ENCODE results near the gene PTGIR. TPM values are rescaled to one million over a fixed set of nuclear protein-coding genes. Genes with fewer than 3 reads are reported as not detected.

Gene PTGIR
- total RNA-seq, 1 experiment from 2014 or later: not detected

DNA sequence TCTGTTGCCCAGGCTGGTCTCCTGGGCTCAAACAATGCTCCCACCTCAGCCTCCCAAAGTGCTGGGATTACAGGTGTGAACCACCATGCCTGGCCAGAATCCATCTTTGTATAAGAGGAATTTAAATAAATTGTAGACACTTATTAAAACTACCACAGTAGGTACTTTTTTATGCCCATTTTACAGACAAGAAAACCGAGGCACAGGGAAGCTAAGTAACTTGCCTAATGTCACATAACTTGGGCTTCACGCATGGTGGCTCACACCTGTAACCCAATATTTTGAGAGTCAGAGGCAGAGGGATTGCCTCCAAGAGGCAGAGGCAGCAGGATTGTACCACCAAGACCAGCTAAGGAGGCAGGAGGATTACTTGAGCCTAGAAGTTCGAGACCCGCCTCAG lies 46.4 kb downstream of the PTGIR start:
- in situ Hi-C loops (cut with HindIII; ENCODE audit: low pct_unique_long_range_greater_than_20kb, low sequenced_read_pairs): no loop called here
- no peak for DNase-seq (ENCODE audit: low read depth)

DNA sequence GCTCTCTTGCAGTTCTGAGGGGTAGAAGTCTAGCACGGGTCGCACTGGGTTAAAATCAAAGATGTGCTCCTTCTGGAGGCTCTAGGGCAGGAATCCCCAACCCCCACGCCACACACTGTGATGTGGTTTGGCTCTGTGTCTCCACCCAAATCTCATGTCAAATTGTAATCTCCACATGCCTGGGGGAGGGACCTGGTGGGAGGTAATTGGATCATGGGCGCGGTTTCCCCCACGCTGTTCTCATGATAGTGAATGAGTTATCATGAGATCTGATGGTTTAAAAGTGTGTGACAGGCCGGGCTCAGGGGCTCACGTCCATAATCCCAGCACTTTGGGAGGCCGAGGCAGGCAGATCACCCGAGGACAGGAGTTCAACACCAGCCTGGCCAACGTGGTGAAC lies 50.4 kb downstream of the PTGIR start:
- in situ Hi-C loops (cut with HindIII; ENCODE audit: low pct_unique_long_range_greater_than_20kb, low sequenced_read_pairs): no loop called here
- DNase-seq (ENCODE audit: low read depth): no peak

DNA sequence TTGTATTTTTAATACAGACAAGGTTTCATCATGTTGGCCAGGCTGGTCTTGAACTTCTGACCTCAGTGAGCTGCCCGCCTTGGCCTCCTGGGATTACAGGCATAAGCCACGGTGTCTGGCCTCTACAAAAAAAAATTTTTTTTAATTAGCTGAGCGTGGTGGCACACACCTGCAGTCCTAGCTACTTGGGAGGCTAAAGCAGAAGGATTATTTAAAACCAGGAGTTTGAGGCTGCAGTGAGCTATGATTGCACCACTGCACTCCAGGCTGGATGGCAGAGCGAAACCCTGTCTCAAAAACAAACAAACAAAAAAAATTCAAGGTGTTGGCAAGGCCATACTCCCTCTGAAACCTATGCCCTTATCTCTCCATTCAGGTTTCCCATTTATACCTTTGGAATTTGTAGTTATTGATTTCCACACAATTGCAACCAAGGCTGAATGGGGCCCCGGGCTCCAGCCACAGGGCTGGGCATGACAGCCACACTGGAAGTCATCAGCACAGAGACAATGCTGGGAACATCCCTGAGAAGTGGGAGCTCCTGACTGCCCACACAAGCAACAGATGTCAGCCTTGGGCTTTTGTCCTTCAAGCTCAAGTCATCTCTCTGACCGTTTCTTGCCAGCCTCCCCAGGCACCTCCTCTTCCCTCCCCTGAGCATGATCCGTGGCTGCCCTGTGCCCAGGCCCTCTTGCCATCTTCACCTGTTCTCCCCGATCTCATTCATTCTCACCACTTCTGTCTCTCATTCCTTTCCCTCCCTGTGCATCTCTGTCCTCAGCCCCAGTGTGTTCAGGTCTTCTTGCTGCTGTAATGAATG lies 51.0 kb downstream of the PTGIR start:
- in situ Hi-C loops (cut with HindIII; ENCODE audit: low pct_unique_long_range_greater_than_20kb, low sequenced_read_pairs): no loop called here

DNA sequence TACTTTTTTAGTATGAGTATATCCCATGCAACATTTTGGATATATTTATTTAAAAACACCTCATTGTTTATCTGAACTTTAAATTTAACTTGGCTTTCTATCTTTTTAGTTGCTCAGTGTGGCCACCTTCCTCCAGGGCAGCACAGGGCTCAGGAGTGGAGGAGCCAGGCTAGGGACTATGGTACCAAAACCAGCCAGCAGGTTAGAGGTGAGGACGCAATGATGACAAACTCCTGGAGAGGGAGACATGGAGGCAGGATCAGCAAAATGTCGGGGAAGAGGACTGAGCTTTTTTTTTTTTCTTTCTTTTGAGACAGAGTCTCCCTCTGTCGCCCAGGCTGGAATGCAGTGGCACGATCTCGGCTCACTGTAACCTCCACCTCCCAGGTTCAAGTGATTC lies 53.4 kb downstream of the PTGIR start:
- DNase-seq (ENCODE audit: low read depth): peak; percentile 31
- in situ Hi-C loops (cut with HindIII; ENCODE audit: low pct_unique_long_range_greater_than_20kb, low sequenced_read_pairs): no loop called here

More for the DNA sequence above, 51.0 kb downstream of the PTGIR start:
- DNase-seq (ENCODE audit: low read depth): no peak

Other genes with a start within 250 kb of the PTGIR start
- 0.12 and 0.51 TPM in 2 replicates for gene CCDC8, start 211.5 kb downstream of the PTGIR start, total RNA-seq (2014; rRNA removed; shearing (Covaris generic); ENCODE audit: low replicate concordance)
- 0.07 and 0.93 TPM in 2 replicates for gene PNMA8C, start 196.2 kb downstream of the PTGIR start, total RNA-seq (2014; rRNA removed; shearing (Covaris generic); ENCODE audit: low replicate concordance)
- gene PNMA8A, start 153.5 kb downstream of the PTGIR start, total RNA-seq (2014; rRNA removed; shearing (Covaris generic); ENCODE audit: low replicate concordance): 14.0 and 16.4 TPM in 2 replicates
- not detected in 2 replicates for gene PNMA8B, start 129.2 kb downstream of the PTGIR start, total RNA-seq (2014; rRNA removed; shearing (Covaris generic); ENCODE audit: low replicate concordance)
- 126 and 145 TPM in 2 replicates for gene CALM3, start 23.8 kb downstream of the PTGIR start, total RNA-seq (2014; rRNA removed; shearing (Covaris generic); ENCODE audit: low replicate concordance)
- not detected in 2 replicates for gene GNG8, start 11.1 kb upstream of the PTGIR start, total RNA-seq (2014; rRNA removed; shearing (Covaris generic); ENCODE audit: low replicate concordance)
- gene DACT3, start 36.1 kb upstream of the PTGIR start, total RNA-seq (2014; rRNA removed; shearing (Covaris generic); ENCODE audit: low replicate concordance): 0.03 and 1.6 TPM in 2 replicates
- 17.8 and 18.7 TPM in 2 replicates for gene PRKD2, start 92.0 kb upstream of the PTGIR start, total RNA-seq (2014; rRNA removed; shearing (Covaris generic); ENCODE audit: low replicate concordance)
- 17.6 and 23.7 TPM in 2 replicates for gene FKRP, start 121.0 kb upstream of the PTGIR start, total RNA-seq (2014; rRNA removed; shearing (Covaris generic); ENCODE audit: low replicate concordance)
- 102 and 131 TPM in 2 replicates for gene STRN4, start 121.4 kb upstream of the PTGIR start, total RNA-seq (2014; rRNA removed; shearing (Covaris generic); ENCODE audit: low replicate concordance)
- gene SLC1A5, start 163.5 kb upstream of the PTGIR start, total RNA-seq (2014; rRNA removed; shearing (Covaris generic); ENCODE audit: low replicate concordance): 274 and 283 TPM in 2 replicates
- 291 and 329 TPM in 2 replicates for gene AP2S1, start 225.8 kb upstream of the PTGIR start, total RNA-seq (2014; rRNA removed; shearing (Covaris generic); ENCODE audit: low replicate concordance)
- 15.6 and 19.5 TPM in 2 replicates for gene ARHGAP35, start 235.9 kb upstream of the PTGIR start, total RNA-seq (2014; rRNA removed; shearing (Covaris generic); ENCODE audit: low replicate concordance)

Measured in Caki2 (cell line).